Aorta (tissue), 5 donors: Measurements from ENCODE around the gene CIB4. TPM values are rescaled to one million over a fixed set of nuclear protein-coding genes. Genes with fewer than 3 reads are reported as not detected.
"Not testable (repeated sequence)": the region's sequence is repeated elsewhere in the genome, so short reads cannot be mapped to it uniquely, and the experiment has no call there.

Source experiments
- ATAC-seq: fragments of 200-7000 bp; cut with Tn5 transposase; one replicate; pipeline ENCODE4 v1.9.1; 2022; ENCODE audit warnings: moderate library complexity; ENCODE audit not compliant: low FRiP score
- DNase-seq, 2 donors: peaks; one replicate each; pipeline ENCODE4 v3.0.0-alpha.2; 2020
- H3K27ac ChIP-seq, 2 donors: one replicate each; pipeline ENCODE4 v1.5.1; 2013; ENCODE audit warnings: low read length in 2 of 2, mild to moderate bottlenecking in 2 of 2, moderate library complexity in 2 of 2, control low read depth in 1 of 2, inconsistent platforms in 1 of 2, low read depth in 1 of 2
- H3K27me3 ChIP-seq, 2 donors: one replicate each; pipeline ENCODE4 v1.6.1; 2013; ENCODE audit warnings: control low read depth in 1 of 2, low read length in 1 of 2, mild to moderate bottlenecking in 1 of 2, moderate library complexity in 1 of 2; ENCODE audit not compliant: insufficient read depth in 2 of 2, control insufficient read depth in 1 of 2
- H3K36me3 ChIP-seq, 2 donors: one replicate each; pipeline ENCODE4 v1.6.1; 2013; ENCODE audit warnings: control low read depth in 1 of 2, low read length in 1 of 2, mild to moderate bottlenecking in 1 of 2; ENCODE audit not compliant: insufficient read depth in 2 of 2, control insufficient read depth in 1 of 2
- H3K4me1 ChIP-seq, 2 donors: one replicate each; pipeline ENCODE4 v1.6.1; 2013; ENCODE audit warnings: low read length in 2 of 2, control low read depth in 1 of 2, mild to moderate bottlenecking in 1 of 2, moderate library complexity in 1 of 2; ENCODE audit not compliant: insufficient read depth in 2 of 2, control insufficient read depth in 1 of 2
- H3K4me3 ChIP-seq, 2 donors: one replicate each; pipeline ENCODE4 v1.5.1; 2013; ENCODE audit warnings: low read length in 2 of 2, control low read depth in 1 of 2, mild to moderate bottlenecking in 1 of 2
- H3K9me3 ChIP-seq: one replicate; pipeline ENCODE4 v1.6.1; 2013; ENCODE audit warnings: mild to moderate bottlenecking, low read length; ENCODE audit not compliant: control insufficient read depth
- WGBS, 2 donors: extraction: QIAGEN DNeasy Blood & Tissue Kit; methylation state at CpG; one replicate each; pipeline ENCODE4 v1.1.7; 2013; 5-methylcytosine and 5-hydroxymethylcytosine counted together
- intact Hi-C, 2 donors: fragments of 100-400 bp; cut with DNase I; formaldehyde crosslinking; loops; one replicate each; pipeline versions ENCODE4 v1.14.2 to v1.15.0; 2022
- polyA plus RNA-seq, 2 donors: library from polyadenylated mRNA; stranded (reverse); fragments of 200-250 nt; gene quantifications; one replicate each; pipeline ENCODE4 v1.2.3, GENCODE V29; 2013
- total RNA-seq, 2 donors: library from RNA; stranded (reverse); fragmentation: NEBNext Ultra II Directional; extraction: Animal tissue kit (Norgen Biotek cat#: 25700); gene quantifications; one replicate each; pipeline ENCODE4 v1.2.1, GENCODE V29; 2021
- donor health status: healthy with polysubstance abuse.
- donor health status: Bipolar disorder and iron deficiency.
- donor health status: DM: no; HTN: no; CAD: no.
- donor health status: DM: no; HTN: no; CAD: no.
- donor health status: DM: yes; HTN: yes; CAD: no.

Gene CIB4
- total and polyA plus RNA-seq, 4 donors: 0.60 TPM; not detected in 3

- intact Hi-C loops: no loop called here
- 94 to 95% methylated on average over 5 of the region's 5 CpGs for WGBS, 2 donors
- peak in 1 of 2 donors; percentile 25 for DNase-seq
These were observed 29.8 kb upstream of the CIB4 start for GRCh38 chr2:26670931-26671460.

GRCh38 chr2:26670171-26670570, 29.0 kb upstream of the CIB4 start:
- no peaks in the 10 kb centered on the region for H3K9me3 ChIP-seq
- no peaks in the 10 kb centered on the region for H3K4me1 ChIP-seq
- ATAC-seq (no peak), DNase-seq (no peak)
- no peaks in the 10 kb centered on the region for H3K27me3 ChIP-seq
- no peak overlapping the region for H3K27ac ChIP-seq
- WGBS, 2 donors: 55 to 65% methylated on average over 3 of the region's 3 CpGs
- intact Hi-C loops: no loop called here
- no peaks in the 10 kb centered on the region for H3K36me3 ChIP-seq
- no peak overlapping the region for H3K4me3 ChIP-seq

More at GRCh38 chr2:26670931-26671460, 29.8 kb upstream of the CIB4 start:
- no peaks in the 10 kb centered on the region for H3K9me3 ChIP-seq
- no peak for ATAC-seq
- H3K27ac ChIP-seq: no peak overlapping the region
- no peaks in the 10 kb centered on the region for H3K4me1 ChIP-seq
- H3K4me3 ChIP-seq: no peak overlapping the region
- H3K36me3 ChIP-seq: no peaks in the 10 kb centered on the region
- no peaks in the 10 kb centered on the region for H3K27me3 ChIP-seq

GRCh38 chr2:26668856-26669750, 27.9 kb upstream of the CIB4 start:
- intact Hi-C loops: no loop called here
- DNase-seq: no peak
- no peak for ATAC-seq
- no peak overlapping the region for H3K4me3 ChIP-seq
- H3K4me1 ChIP-seq: no peaks in the 10 kb centered on the region
- 81 to 85% methylated on average over 8 of the region's 8 CpGs for WGBS, 2 donors
- no peak overlapping the region for H3K27ac ChIP-seq
- H3K27me3 ChIP-seq: no peaks in the 10 kb centered on the region
- no peaks in the 10 kb centered on the region for H3K36me3 ChIP-seq
- no peaks in the 10 kb centered on the region for H3K9me3 ChIP-seq

- H3K27me3 ChIP-seq: no peaks in the 10 kb centered on the region
These were observed 26.9 kb upstream of the CIB4 start for GRCh38 chr2:26668041-26668440.

GRCh38 chr2:26666671-26667070, 25.5 kb upstream of the CIB4 start:
- 47 to 74% methylated on average over 2 of the region's 2 CpGs for WGBS, 2 donors
- H3K4me1 ChIP-seq: no peaks in the 10 kb centered on the region
- no peak for ATAC-seq
- H3K27ac ChIP-seq: no peak overlapping the region
- no peaks in the 10 kb centered on the region for H3K36me3 ChIP-seq
- no peaks in the 10 kb centered on the region for H3K27me3 ChIP-seq
- H3K9me3 ChIP-seq: no peaks in the 10 kb centered on the region
- intact Hi-C loops: no loop called here
- no peak overlapping the region for H3K4me3 ChIP-seq
- DNase-seq: no peak

More at GRCh38 chr2:26668041-26668440, 26.9 kb upstream of the CIB4 start:
- DNase-seq (no peak), ATAC-seq (no peak)
- Histone ChIP-seq H3K36me3 (no peaks in the 10 kb centered on the region), H3K4me3 (no peak overlapping the region), H3K9me3 (no peaks in the 10 kb centered on the region), H3K4me1 (no peaks in the 10 kb centered on the region), H3K27ac (no peak overlapping the region)
- intact Hi-C loops: no loop called here
- 90 to 95% methylated on average over 4 of the region's 4 CpGs for WGBS, 2 donors

GRCh38 chr2:26665296-26665695, 24.1 kb upstream of the CIB4 start:
- H3K27me3 ChIP-seq, intact Hi-C loops, ATAC-seq, H3K36me3 ChIP-seq, H3K4me1 ChIP-seq, H3K4me3 ChIP-seq, H3K27ac ChIP-seq, H3K9me3 ChIP-seq, DNase-seq: not testable (repeated sequence)
- 85 to 91% methylated on average over 20 to 21 of the region's 21 CpGs for WGBS, 2 donors

- intact Hi-C loops: no loop called here
- Histone ChIP-seq H3K4me1 (no peaks in the 10 kb centered on the region), H3K36me3 (no peaks in the 10 kb centered on the region), H3K27ac (no peak overlapping the region), H3K4me3 (no peak overlapping the region), H3K27me3 (no peaks in the 10 kb centered on the region), H3K9me3 (no peaks in the 10 kb centered on the region)
- ATAC-seq: no peak
- no peak for DNase-seq
- WGBS, 2 donors: 86 to 91% methylated on average over 1 of the region's 1 CpG
These were observed 19.3 kb upstream of the CIB4 start for GRCh38 chr2:26660363-26660962.

GRCh38 chr2:26658691-26659346, 17.7 kb upstream of the CIB4 start:
- no peaks in the 10 kb centered on the region for H3K36me3 ChIP-seq
- intact Hi-C loops: no loop called here
- WGBS, 2 donors: 78 to 80% methylated on average over 6 of the region's 6 CpGs
- no peak for DNase-seq
- H3K4me3 ChIP-seq: no peak overlapping the region
- ATAC-seq: no peak
- no peaks in the 10 kb centered on the region for H3K9me3 ChIP-seq
- no peaks in the 10 kb centered on the region for H3K27me3 ChIP-seq
- H3K27ac ChIP-seq: no peak overlapping the region
- H3K4me1 ChIP-seq: no peaks in the 10 kb centered on the region
